K562 (cell line): ENCODE data around the gene HNMT. TPM values are rescaled to one million over a fixed set of nuclear protein-coding genes. Genes with fewer than 3 reads are reported as not detected.

ENCODE experiments used
- ATAC-seq: fragments of 200-7000 bp; cut with Tn5 transposase; 3 replicates; pipeline ENCODE4 v1.9.1; 2020; ENCODE audit warnings: moderate library complexity
- BruUV-seq: library from RNA; stranded (reverse); fragments of 400-500 nt; replicated peaks from 2 replicates; lab custom pipeline; 2021; lab: Mats Ljungman, UMichigan
- CTCF ChIA-PET: fragments of 300-600 bp; formaldehyde crosslinking; extraction: SDS; loops from one replicate; lab custom pipeline; 2021; ENCODE audit warnings: low intra/inter-chr PET ratio; lab: Yijun Ruan, JAX
- POLR2A ChIA-PET: fragments of 300-600, 350-650 bp; sonication (Branson Sonifier 250); formaldehyde crosslinking; extraction: SDS; loops from one replicate; lab custom pipeline; 2021; ENCODE audit warnings: antibody characterized with exemption, inconsistent platforms; lab: Yijun Ruan, JAX
- DNase-seq, 4 experiments: peaks; one replicate each; pipeline versions ENCODE4 v3.0.0 to v3.0.0-alpha.2; 2011 to 2018; ENCODE audit warnings: low spot score in 3 of 4, mixed read lengths in 3 of 4; ENCODE audit errors: extremely low read depth in 1 of 4
- FAIRE-seq: peaks from 2 replicates; lab custom pipeline; 2011; peaks lifted over from hg19 to GRCh38; lab: Jason Lieb, UNC
- H2AFZ ChIP-seq: 2 replicates; pipeline ENCODE4 v1.6.0; 2011; ENCODE audit warnings: low read depth, low read length, control low read depth, inconsistent platforms
- H3K27ac ChIP-seq: fragments of 200-600 bp; 3 replicates; pipeline ENCODE4 v1.8.0; 2011; ENCODE audit warnings: low read depth, mild to moderate bottlenecking, control low read depth, inconsistent platforms, low read length, moderate library complexity, mixed read lengths; ENCODE audit errors: extremely low read depth
- H3K27me3 ChIP-seq, 2 experiments: fragments of 300-600 bp in 1 of 2; 2 replicates in 1 of 2; 3 replicates in 1 of 2; pipeline versions ENCODE4 v1.6.0 to v1.8.0; 2011; ENCODE audit warnings: inconsistent platforms in 2 of 2, low read length in 2 of 2, mild to moderate bottlenecking in 1 of 2, mixed read lengths in 1 of 2, moderate library complexity in 1 of 2; ENCODE audit not compliant: control insufficient read depth in 2 of 2, insufficient read depth in 2 of 2
- H3K36me3 ChIP-seq: fragments of 300-600 bp; 3 replicates; pipeline ENCODE4 v1.8.0; 2011; ENCODE audit warnings: mild to moderate bottlenecking, low read length, inconsistent platforms; ENCODE audit not compliant: control insufficient read depth, insufficient read depth
- H3K4me1 ChIP-seq, 2 experiments: fragments of 200-600 bp in 1 of 2; replicated peaks in 1 of 2; 2 replicates in 1 of 2; 3 replicates in 1 of 2; pipeline versions ENCODE4 v1.5.1 to v1.8.0; 2011; ENCODE audit warnings: inconsistent platforms in 2 of 2, low read length in 2 of 2, mild to moderate bottlenecking in 1 of 2, mixed read lengths in 1 of 2, moderate library complexity in 1 of 2; ENCODE audit not compliant: control insufficient read depth in 2 of 2, insufficient read depth in 2 of 2
- H3K4me2 ChIP-seq: 2 replicates; pipeline ENCODE4 v1.6.1; 2011; ENCODE audit warnings: low read length, control low read depth, inconsistent platforms, mixed read lengths; ENCODE audit not compliant: insufficient read depth
- H3K4me3 ChIP-seq: fragments of 200-600 bp; sonication (generic), shearing (Covaris generic); 2 replicates; pipeline ENCODE4 v1.5.1; 2016; ENCODE audit warnings: control low read depth, inconsistent platforms
- H3K79me2 ChIP-seq: fragments of 200-600 bp; 3 replicates; pipeline ENCODE4 v1.8.0; 2011; ENCODE audit warnings: low read length, inconsistent platforms; ENCODE audit not compliant: control insufficient read depth, insufficient read depth
- H3K9ac ChIP-seq, 2 experiments: 2 replicates each; pipeline versions ENCODE4 v1.6.0 to v1.6.1; 2011; ENCODE audit warnings: low read depth in 2 of 2, low read length in 2 of 2, control low read depth in 1 of 2, inconsistent platforms in 1 of 2, mild to moderate bottlenecking in 1 of 2, mixed read lengths in 1 of 2; ENCODE audit not compliant: insufficient read depth in 1 of 2
- H3K9me1 ChIP-seq: one replicate; pipeline ENCODE4 v1.6.0; 2011; ENCODE audit warnings: inconsistent platforms, mild to moderate bottlenecking, low read length, moderate library complexity; ENCODE audit not compliant: control insufficient read depth, insufficient read depth
- H3K9me3 ChIP-seq: replicated peaks from 2 replicates; pipeline ENCODE4 v1.5.1; 2011; ENCODE audit warnings: low read depth, low read length, inconsistent platforms; ENCODE audit not compliant: control insufficient read depth, insufficient read depth
- H4K20me1 ChIP-seq: replicated peaks from 2 replicates; pipeline ENCODE4 v1.6.1; 2011; ENCODE audit warnings: low read length, inconsistent platforms, mixed read lengths; ENCODE audit not compliant: control insufficient read depth, insufficient read depth
- CEBPB ChIP-seq: fragments of 450-650 bp; IDR thresholded peaks from 2 replicates; pipeline ENCODE4 v1.6.1; 2016; ENCODE audit warnings: missing genetic modification characterization, missing compliant biosample characterization
- ERF ChIP-seq: fragments of 450-650 bp; formaldehyde crosslinking; IDR thresholded peaks from 2 replicates; pipeline ENCODE4 v1.4.0; 2020; ENCODE audit warnings: mild to moderate bottlenecking, mixed read lengths
- ETV5 ChIP-seq: sonication (generic); formaldehyde crosslinking; IDR thresholded peaks from 2 replicates; pipeline ENCODE4 v1.4.0; 2020; ENCODE audit warnings: low read depth, mild to moderate bottlenecking, missing genetic modification reagents
- FOXA3 ChIP-seq, 2 experiments: fragments of 450-650 bp in 1 of 2; sonication (generic) in 1 of 2; formaldehyde crosslinking; IDR thresholded peaks in 1 of 2; conservative IDR thresholded peaks in 1 of 2; 2 replicates each; pipeline versions ENCODE4 v1.4.0 to v1.8.0; 2020 to 2022; ENCODE audit warnings: mild to moderate bottlenecking in 2 of 2, missing genetic modification reagents in 1 of 2
- IFI16 ChIP-seq: fragments of 250-450 bp; sonication (Bioruptor Pico); IDR thresholded peaks from 2 replicates; pipeline ENCODE4 v2.1.2; 2022; ENCODE audit warnings: mild to moderate bottlenecking, inconsistent platforms
- KDM1A ChIP-seq, 2 experiments: fragments of 450-650 bp; IDR thresholded peaks; 2 replicates each; pipeline ENCODE4 v1.6.1; 2016; ENCODE audit warnings: mild to moderate bottlenecking in 2 of 2
- LEF1 ChIP-seq: fragments of 450-650 bp; IDR thresholded peaks from 2 replicates; pipeline ENCODE4 v1.6.1; 2016; ENCODE audit warnings: mild to moderate bottlenecking
- MAFG ChIP-seq: fragments of 450-650 bp; conservative IDR thresholded peaks from 2 replicates; pipeline ENCODE4 v1.6.1; 2016; ENCODE audit warnings: missing genetic modification characterization, missing compliant biosample characterization
- RBM14 ChIP-seq: fragments of 200-400 bp; formaldehyde crosslinking; IDR thresholded peaks from 2 replicates; pipeline ENCODE4 v1.6.1; 2018; ENCODE audit warnings: low read depth, mild to moderate bottlenecking, low read length, moderate library complexity, borderline replicate concordance; ENCODE audit not compliant: insufficient read depth
- ZNF3 ChIP-seq: fragments of 250-450 bp; sonication (Bioruptor Pico); IDR thresholded peaks from 2 replicates; pipeline ENCODE4 v1.5.0; 2021; ENCODE audit warnings: mild to moderate bottlenecking, moderate library complexity
- ZNF699 ChIP-seq: fragments of 250-450 bp; sonication (Bioruptor Pico); IDR thresholded peaks from 2 replicates; pipeline ENCODE4 v1.8.0; 2021; ENCODE audit warnings: mild to moderate bottlenecking, moderate library complexity; ENCODE audit not compliant: insufficient replicate concordance
- WGBS: fragments of 100-300 bp; shearing (Covaris generic); methylation state at CpG from one replicate; pipeline ENCODE4 v1.1.6; 2016; ENCODE audit warnings: low coverage, mixed read lengths; ENCODE audit not compliant: insufficient coverage; ENCODE audit errors: missing lambda C conversion rate; 5-methylcytosine and 5-hydroxymethylcytosine counted together
- in situ Hi-C: fragments of 300-500 bp; cut with MboI; formaldehyde crosslinking; loops from 4 replicates; pipeline ENCODE4 v1.15.0; 2018; ENCODE audit warnings: inconsistent platforms, mixed read lengths
- intact Hi-C: fragments of 100-400 bp; cut with micrococcal nuclease; formaldehyde crosslinking; loops from 2 replicates; pipeline ENCODE4 v1.14.2; 2022
- polyA plus RNA-seq, 8 experiments: library from polyadenylated mRNA; depleted of rRNA in 4 of 8; stranded (reverse) in 5 of 8; unstranded in 3 of 8; fragments of >200 nt; fragmentation: Nextera tagmentation in 2 of 8; fragmentation: Illumina TruSeq in 1 of 8; extraction: Ambion mirVana in 2 of 8; extraction: Trizol in 1 of 8; gene quantifications; 2 replicates each; pipeline versions ENCODE4 v1.2.1 to v1.2.3, GENCODE V29; 2011 to 2014; ENCODE audit warnings: inconsistent platforms in 1 of 8, missing spikeins in 1 of 8
- total RNA-seq, 7 experiments: library from RNA; depleted of rRNA in 6 of 7; stranded (reverse); fragments of >200 nt in 6 of 7; fragmentation: Illumina TruSeq in 2 of 7; extraction: Trizol in 2 of 7; gene quantifications; 2 replicates each; pipeline versions ENCODE4 v1.2.1 to v1.2.3, GENCODE V29; 2011 to 2021; ENCODE audit warnings: low replicate concordance in 1 of 7
- TF ChIP-seq, protein P1 (sequence below), 2 experiments: IDR thresholded peaks in 1 of 2; conservative IDR thresholded peaks in 1 of 2; 2 replicates each; pipeline ENCODE4 v1.6.1; 2016; ENCODE audit warnings: low read depth in 2 of 2, mild to moderate bottlenecking in 1 of 2, missing compliant biosample characterization in 1 of 2, missing genetic modification characterization in 1 of 2, moderate library complexity in 1 of 2
- TF ChIP-seq, protein P2 (sequence below): sonication (generic); formaldehyde crosslinking; IDR thresholded peaks from 2 replicates; pipeline ENCODE4 v1.4.0; 2020; ENCODE audit warnings: mild to moderate bottlenecking, missing genetic modification reagents
- TF ChIP-seq, protein P3 (sequence below): fragments of 450-650 bp; formaldehyde crosslinking; IDR thresholded peaks from 2 replicates; pipeline ENCODE4 v1.4.0; 2020; ENCODE audit warnings: mild to moderate bottlenecking

The HNMT gene
- total and polyA plus RNA-seq, 9 of the 15 experiments (the other 6 are each of a cell fraction or from before 2014, with no cell fraction given), result 3.1 to 10.9 (median 5.3) TPM

DNA sequence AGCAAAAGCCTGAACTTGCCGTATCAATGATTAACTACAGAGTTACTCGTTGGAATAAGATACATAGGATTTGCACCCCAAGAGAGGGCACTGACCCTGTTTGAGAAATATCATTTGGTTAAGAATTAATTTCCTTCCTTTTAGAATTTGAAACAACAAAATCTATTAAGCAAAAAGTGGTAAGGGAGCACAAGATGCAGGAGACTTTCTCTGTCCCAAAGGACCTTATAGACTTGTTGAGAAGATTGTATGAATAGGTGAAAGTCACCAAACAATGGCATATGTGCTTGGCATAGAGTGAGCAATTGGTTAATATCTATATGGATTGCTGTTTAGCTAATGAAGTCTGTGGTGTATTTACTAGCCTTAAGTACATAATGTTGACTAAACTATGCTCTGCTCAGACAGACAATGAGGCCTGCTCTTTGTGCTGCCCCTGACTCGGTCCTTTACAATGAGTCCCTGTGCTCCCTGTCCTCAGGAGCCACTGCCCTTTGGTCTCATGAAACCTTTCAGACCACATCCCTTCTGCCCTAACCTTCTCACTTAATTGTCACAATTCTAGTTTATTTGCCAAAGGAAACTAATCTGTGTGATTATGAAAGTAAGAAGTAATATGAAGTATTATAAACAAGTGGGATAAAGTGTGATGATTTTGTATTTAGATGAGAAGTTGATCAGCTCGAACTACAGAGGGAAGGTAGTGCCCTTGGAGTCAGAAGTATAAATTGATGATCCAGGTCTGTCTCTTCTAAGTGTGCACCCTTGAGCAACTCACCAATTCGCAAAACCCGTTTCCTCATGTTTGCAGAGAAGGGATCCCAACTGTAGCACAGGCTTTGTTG is 21.2 kb upstream of the HNMT start:
- ATAC-seq (no peak), FAIRE-seq (no peak), DNase-seq (no peak)
- ChIA-PET CTCF (no interaction called here), POLR2A (no interaction called here)
- Histone ChIP-seq H3K27ac (no peak overlapping the region), H3K4me2 (no peak overlapping the region), H4K20me1 (no peaks in the 10 kb centered on the region), H3K9ac (no peak overlapping the region), H3K4me1 (peaks cover 0 to 13% of the 10 kb centered on the region in 2 experiments; a peak in 2 of 5 replicates), H3K79me2 (no peaks in the 10 kb centered on the region), H3K27me3 (no peaks in the 10 kb centered on the region), H2AFZ (no peak overlapping the region), H3K4me3 (no peak overlapping the region), H3K9me3 (no peaks in the 10 kb centered on the region), H3K36me3 (no peaks in the 10 kb centered on the region), H3K9me1 (no peaks in the 10 kb centered on the region)
- WGBS, result 10% methylated on average over 5 of the region's 6 CpGs
- BruUV-seq, result no TSS peak
- in situ Hi-C loops (no loop called here), intact Hi-C loops (loop anchor here (10.0 kb wide), 1 partner anchor 432 kb away; no protein-coding TSS in a partner anchor)
- TF ChIP-seq ZNF3, result no peak
- no peak for TF ChIP-seq RBM14
- no peak for TF ChIP-seq ERF
- no peak for TF ChIP-seq LEF1
- TF ChIP-seq FOXA3 (CRISPR knock-in tag; conservative IDR thresholded peaks at IDR 0.05 in 1 of 2, IDR thresholded peaks at IDR 0.05 in 1 of 2), result no peak
- TF ChIP-seq ZNF699 (CRISPR knock-in tag), result no peak
- TF ChIP-seq ETV5 (CRISPR knock-in tag), result no peak
- no peak for TF ChIP-seq CEBPB (tag)
- TF ChIP-seq, protein P1, sequence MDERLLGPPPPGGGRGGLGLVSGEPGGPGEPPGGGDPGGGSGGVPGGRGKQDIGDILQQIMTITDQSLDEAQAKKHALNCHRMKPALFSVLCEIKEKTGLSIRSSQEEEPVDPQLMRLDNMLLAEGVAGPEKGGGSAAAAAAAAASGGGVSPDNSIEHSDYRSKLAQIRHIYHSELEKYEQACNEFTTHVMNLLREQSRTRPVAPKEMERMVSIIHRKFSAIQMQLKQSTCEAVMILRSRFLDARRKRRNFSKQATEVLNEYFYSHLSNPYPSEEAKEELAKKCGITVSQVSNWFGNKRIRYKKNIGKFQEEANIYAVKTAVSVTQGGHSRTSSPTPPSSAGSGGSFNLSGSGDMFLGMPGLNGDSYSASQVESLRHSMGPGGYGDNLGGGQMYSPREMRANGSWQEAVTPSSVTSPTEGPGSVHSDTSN (CRISPR knock-in tag; IDR thresholded peaks at IDR 0.05; ENCODE audit: low read depth), result no peak
- TF ChIP-seq, protein P1 (tag; conservative IDR thresholded peaks at IDR 0.05; ENCODE audit: low read depth), result no peak
- TF ChIP-seq, protein P2, sequence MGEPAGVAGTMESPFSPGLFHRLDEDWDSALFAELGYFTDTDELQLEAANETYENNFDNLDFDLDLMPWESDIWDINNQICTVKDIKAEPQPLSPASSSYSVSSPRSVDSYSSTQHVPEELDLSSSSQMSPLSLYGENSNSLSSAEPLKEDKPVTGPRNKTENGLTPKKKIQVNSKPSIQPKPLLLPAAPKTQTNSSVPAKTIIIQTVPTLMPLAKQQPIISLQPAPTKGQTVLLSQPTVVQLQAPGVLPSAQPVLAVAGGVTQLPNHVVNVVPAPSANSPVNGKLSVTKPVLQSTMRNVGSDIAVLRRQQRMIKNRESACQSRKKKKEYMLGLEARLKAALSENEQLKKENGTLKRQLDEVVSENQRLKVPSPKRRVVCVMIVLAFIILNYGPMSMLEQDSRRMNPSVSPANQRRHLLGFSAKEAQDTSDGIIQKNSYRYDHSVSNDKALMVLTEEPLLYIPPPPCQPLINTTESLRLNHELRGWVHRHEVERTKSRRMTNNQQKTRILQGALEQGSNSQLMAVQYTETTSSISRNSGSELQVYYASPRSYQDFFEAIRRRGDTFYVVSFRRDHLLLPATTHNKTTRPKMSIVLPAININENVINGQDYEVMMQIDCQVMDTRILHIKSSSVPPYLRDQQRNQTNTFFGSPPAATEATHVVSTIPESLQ (CRISPR knock-in tag), result no peak
- TF ChIP-seq MAFG, result no peak
- TF ChIP-seq, protein P3, sequence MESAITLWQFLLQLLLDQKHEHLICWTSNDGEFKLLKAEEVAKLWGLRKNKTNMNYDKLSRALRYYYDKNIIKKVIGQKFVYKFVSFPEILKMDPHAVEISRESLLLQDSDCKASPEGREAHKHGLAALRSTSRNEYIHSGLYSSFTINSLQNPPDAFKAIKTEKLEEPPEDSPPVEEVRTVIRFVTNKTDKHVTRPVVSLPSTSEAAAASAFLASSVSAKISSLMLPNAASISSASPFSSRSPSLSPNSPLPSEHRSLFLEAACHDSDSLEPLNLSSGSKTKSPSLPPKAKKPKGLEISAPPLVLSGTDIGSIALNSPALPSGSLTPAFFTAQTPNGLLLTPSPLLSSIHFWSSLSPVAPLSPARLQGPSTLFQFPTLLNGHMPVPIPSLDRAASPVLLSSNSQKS, result no peak
- TF ChIP-seq KDM1A (IDR thresholded peaks at IDR 0.05), result no peak
- TF ChIP-seq IFI16 (CRISPR knock-in tag), result no peak
